ENCODE measurements around the gene RASSF6.
A peak's percentile ranks its signal among the peaks of the same experiment; 100 is the strongest.
"Not testable (repeated sequence)": the region's sequence is repeated elsewhere in the genome, so short reads cannot be mapped to it uniquely, and the experiment has no call there.

RASSF6 gene

DNA sequence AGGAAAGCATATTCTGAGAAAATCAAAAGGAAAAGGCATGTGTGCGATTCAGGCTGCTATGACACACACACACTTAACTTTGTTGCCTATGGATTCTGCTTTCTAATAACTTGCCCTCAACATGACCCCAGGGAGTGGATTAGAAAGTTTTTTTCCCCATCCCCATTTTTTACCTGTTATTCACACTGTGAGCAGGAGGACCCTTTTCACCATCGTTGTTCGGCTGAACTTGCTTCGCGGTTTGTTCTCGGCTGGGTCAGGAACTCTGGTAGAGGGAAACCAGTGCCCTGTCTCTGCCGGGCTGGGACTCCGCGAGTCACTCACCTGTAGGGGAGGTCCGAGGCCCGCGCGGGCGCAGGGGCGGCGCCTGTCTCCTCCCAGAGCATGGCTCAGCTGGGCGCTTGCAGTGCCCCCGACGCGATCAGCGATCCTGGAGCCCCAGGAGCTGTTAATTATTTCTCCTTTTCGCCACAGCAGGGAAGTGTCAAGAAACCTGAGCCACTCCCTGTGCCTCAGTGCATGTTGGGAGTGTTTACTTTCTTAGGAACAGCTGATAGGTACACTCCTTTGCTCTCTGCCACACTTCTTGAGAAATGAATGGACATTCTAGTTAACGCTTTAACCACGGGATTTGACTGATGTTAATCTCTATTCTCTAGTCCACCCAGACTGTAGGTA, at the start of gene RASSF6:
TSS of gene RASSF6 (minus strand) at position 322 of the 678 bp plus-strand sequence. CDS start 8,641 bp downstream, outside the sequence.
- peak; percentile 61 for ATAC-seq
- peaks cover 4% of the 10 kb centered on the region for H3K9me3 Mint-ChIP-seq
- no peak within 1 kb of the TSS for H3K4me3 Mint-ChIP-seq
- no peaks in the 10 kb centered on the region for H3K36me3 Mint-ChIP-seq
- no peak within 1 kb of the TSS for H3K27ac Mint-ChIP-seq
- no peak for DNase-seq (ENCODE audit: low spot score in 2 of 2)
- no peaks in the 10 kb centered on the region for H3K4me1 Mint-ChIP-seq

GRCh38 chr4:73669410-73670183, 49.4 kb upstream of the RASSF6 start:
- no peak for DNase-seq (ENCODE audit: low spot score in 2 of 2)
- no peaks in the 10 kb centered on the region for H3K4me1 Mint-ChIP-seq

GRCh38 chr4:73668782-73669201, 48.6 kb upstream of the RASSF6 start:
- DNase-seq (ENCODE audit: low spot score in 2 of 2), result no peak
- no peak overlapping the region for H3K27ac Mint-ChIP-seq
- no peak overlapping the region for H3K4me3 Mint-ChIP-seq

More at GRCh38 chr4:73669410-73670183, 49.4 kb upstream of the RASSF6 start:
- Mint-ChIP-seq H3K4me3 (no peak overlapping the region), H3K9me3 (peaks cover 2% of the 10 kb centered on the region), H3K27ac (no peak overlapping the region), H3K36me3 (no peaks in the 10 kb centered on the region)
- no peak for ATAC-seq

DNA sequence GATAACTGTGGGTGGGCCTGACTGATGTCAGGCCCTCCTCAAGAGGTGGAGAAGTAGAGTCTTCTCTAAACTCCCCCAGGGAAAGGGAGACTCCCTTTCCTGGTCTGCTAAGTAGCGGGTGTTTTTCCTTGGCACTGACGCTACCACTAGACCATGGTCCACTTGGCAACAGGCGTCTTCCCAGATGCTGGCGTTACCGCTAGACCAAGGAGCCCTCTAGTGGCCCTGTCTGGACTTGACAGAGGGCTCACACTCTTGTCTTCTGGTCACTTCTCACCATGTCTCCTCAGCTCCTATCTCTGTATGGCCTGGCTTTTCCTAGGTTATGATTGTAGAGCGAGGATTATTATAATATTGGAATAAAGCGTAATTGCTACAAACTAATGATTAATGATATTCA, 45.7 kb upstream of the RASSF6 start:
- not testable (repeated sequence) for DNase-seq (ENCODE audit: low spot score in 2 of 2); H3K4me3 Mint-ChIP-seq; H3K9me3 Mint-ChIP-seq; ATAC-seq; H3K36me3 Mint-ChIP-seq; H3K4me1 Mint-ChIP-seq; H3K27ac Mint-ChIP-seq

More at GRCh38 chr4:73668782-73669201, 48.6 kb upstream of the RASSF6 start:
- H3K36me3 Mint-ChIP-seq, result no peaks in the 10 kb centered on the region
- ATAC-seq, result no peak
- H3K9me3 Mint-ChIP-seq, result peaks cover 2% of the 10 kb centered on the region
- no peaks in the 10 kb centered on the region for H3K4me1 Mint-ChIP-seq

- no peak overlapping the region for H3K4me3 Mint-ChIP-seq
- ATAC-seq, result no peak
- no peak for DNase-seq (ENCODE audit: low spot score in 2 of 2)
- no peaks in the 10 kb centered on the region for H3K9me3 Mint-ChIP-seq
- no peak overlapping the region for H3K27ac Mint-ChIP-seq
- no peaks in the 10 kb centered on the region for H3K4me1 Mint-ChIP-seq
- no peaks in the 10 kb centered on the region for H3K36me3 Mint-ChIP-seq
Measured at GRCh38 chr4:73664470-73664869, 44.2 kb upstream of the RASSF6 start.

DNA sequence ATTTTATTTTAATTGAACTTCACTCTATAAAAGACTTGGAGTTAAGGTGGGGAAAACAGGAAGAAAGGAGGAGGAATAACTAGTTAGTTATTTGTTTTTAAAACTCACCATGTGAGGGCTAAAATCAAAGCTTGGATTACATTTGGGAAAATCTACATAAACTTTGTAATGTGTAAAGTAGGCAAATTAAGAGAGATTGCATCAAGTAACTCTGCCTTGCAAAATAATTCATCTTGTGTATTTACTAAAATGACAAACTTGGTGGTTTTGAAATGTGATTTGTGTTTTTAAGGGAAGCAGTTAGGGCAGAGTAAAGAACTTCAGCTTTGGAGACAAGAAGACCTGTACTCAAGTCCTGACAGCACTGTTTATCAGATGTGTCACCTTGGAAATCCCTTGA, 43.3 kb upstream of the RASSF6 start:
- Mint-ChIP-seq H3K9me3 (no peaks in the 10 kb centered on the region), H3K36me3 (no peaks in the 10 kb centered on the region), H3K27ac (no peak overlapping the region), H3K4me1 (no peaks in the 10 kb centered on the region), H3K4me3 (no peak overlapping the region)
- ATAC-seq (no peak), DNase-seq (ENCODE audit: low spot score in 2 of 2) (no peak)

DNA sequence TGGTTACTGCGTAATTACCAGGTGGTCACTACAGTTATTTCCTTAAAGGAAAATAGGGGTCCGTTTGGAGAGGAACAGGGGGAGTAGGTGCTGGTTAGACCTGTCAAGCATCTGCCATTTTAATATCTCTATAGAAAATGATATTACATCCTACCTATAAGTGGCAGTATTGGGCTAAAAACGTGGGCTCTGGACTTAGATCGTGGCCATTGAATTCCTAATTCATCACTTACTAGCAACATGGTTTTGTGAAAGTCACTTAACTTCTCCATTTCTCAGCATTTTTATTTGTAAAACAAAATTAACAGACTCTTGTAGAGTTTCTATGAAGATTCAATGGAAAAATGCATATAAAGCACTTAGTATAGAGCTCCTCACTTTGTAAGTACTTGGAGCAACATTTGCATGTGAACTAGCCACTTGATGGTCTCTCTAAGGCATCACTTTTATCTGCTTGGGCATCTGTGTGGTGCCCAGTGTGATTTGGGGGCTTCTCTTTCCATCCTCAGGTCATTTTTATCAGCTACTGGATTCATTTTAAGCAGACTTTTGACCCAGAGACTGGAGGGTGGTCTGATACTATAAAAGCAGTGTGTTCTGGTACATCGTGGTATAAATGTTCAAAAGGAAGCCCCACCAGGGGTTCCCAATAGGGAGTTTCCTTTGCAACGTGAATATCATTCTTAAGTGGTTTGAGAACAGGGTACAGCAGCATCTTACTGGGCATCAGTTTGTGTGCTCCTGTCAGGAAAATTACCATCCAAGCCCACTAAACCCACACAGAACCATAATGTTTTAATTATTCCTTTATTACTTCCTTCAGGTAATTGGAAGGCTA, 42.7 kb upstream of the RASSF6 start:
- H3K27ac Mint-ChIP-seq, result no peak overlapping the region
- no peak for ATAC-seq
- no peaks in the 10 kb centered on the region for H3K9me3 Mint-ChIP-seq
- no peaks in the 10 kb centered on the region for H3K4me1 Mint-ChIP-seq
- DNase-seq (ENCODE audit: low spot score in 2 of 2), result no peak
- no peak overlapping the region for H3K4me3 Mint-ChIP-seq
- H3K36me3 Mint-ChIP-seq, result no peaks in the 10 kb centered on the region

DNA sequence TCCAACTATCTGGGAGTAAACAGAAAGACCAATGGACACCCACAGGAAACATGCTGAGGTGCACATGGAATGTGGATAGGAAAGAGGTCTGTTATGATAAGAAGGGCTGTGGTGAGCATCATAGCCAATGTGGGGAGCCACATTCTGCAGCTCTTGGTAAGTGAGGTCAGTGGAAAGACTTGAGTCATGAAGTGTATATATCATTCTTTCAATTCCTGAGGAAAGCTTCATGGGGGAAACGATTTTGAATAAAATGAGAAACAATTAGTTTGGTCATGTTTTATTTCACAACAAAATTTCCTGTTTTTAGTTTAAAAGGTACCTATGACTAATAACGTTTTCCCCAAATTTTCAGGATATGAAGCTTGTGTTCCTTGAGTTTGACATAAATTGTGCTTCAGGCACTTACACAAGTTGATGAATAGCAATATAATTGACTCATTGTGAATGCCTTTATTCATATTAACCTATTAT, 41.4 kb upstream of the RASSF6 start:
- ATAC-seq, result no peak
- DNase-seq (ENCODE audit: low spot score in 2 of 2), result no peak
- Mint-ChIP-seq H3K4me3 (no peak overlapping the region), H3K27ac (no peak overlapping the region), H3K9me3 (no peaks in the 10 kb centered on the region), H3K36me3 (no peaks in the 10 kb centered on the region), H3K4me1 (no peaks in the 10 kb centered on the region)

DNA sequence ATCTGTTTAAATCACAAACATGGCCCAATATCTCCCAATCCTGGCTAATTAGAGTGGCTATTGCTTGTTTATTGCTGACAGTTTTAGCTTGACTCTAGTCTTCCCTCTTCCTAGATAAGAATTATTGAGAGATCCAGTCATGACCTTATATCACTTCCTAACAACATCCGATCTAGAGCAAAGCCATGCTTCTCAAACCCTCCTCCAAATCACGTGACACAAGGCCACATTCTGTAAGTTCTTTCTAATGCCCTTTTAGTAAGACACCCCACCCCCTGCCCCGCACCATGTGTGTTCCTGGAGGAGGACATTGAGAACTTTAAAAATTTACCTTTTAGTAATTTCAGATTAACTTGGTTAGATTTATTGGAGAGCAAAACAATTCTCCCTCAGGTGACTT, 40.6 kb upstream of the RASSF6 start:
- Mint-ChIP-seq H3K36me3 (no peaks in the 10 kb centered on the region), H3K4me1 (no peaks in the 10 kb centered on the region), H3K9me3 (no peaks in the 10 kb centered on the region), H3K4me3 (no peak overlapping the region), H3K27ac (no peak overlapping the region)
- ATAC-seq (no peak), DNase-seq (ENCODE audit: low spot score in 2 of 2) (no peak)

DNA sequence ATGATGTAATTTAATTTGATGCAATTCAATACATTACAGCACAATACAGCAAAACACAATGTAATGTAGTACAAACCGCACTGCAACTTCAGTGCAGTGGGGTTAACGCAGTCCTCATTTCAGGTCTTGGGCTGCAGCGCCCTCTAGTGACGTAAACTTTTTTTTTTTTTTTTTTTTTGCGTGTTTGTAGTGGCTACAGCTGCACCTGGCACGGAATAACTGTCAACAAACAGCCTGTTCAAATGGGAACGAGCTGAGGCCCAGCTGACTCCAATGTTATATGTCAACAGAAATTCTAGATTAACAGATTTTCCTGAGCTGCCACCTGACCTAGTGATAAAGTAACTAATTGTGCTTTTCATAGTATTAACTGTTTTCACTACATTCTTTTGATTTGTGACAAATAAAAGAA, 33.5 kb upstream of the RASSF6 start:
- no peaks in the 10 kb centered on the region for H3K36me3 Mint-ChIP-seq
- no peak overlapping the region for H3K4me3 Mint-ChIP-seq
- no peaks in the 10 kb centered on the region for H3K4me1 Mint-ChIP-seq
- peak; percentile 29 for ATAC-seq
- no peaks in the 10 kb centered on the region for H3K9me3 Mint-ChIP-seq
- no peak for DNase-seq (ENCODE audit: low spot score in 2 of 2)
- H3K27ac Mint-ChIP-seq, result no peak overlapping the region

DNA sequence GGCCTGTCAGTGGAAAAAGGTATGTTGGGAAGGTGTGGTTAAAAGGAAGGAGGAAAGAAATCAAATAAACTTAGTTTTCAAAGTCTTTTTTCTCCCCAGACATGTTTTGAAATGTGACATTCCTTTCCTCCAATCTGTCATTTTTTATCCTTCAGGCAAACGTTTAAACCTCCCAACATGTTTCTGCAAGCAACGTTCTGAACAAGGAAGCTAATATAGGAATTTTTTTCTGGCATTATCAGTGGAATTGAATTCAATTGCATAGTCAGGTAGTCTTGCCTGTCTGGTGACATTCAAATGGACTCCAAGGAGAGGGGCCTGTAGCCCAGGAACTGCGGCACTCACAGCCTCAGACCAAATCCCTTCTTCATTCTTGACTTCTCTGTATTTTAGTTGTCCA, 30.0 kb upstream of the RASSF6 start:
- no peaks in the 10 kb centered on the region for H3K36me3 Mint-ChIP-seq
- peaks cover 5% of the 10 kb centered on the region for H3K9me3 Mint-ChIP-seq
- no peaks in the 10 kb centered on the region for H3K4me1 Mint-ChIP-seq
- DNase-seq (ENCODE audit: low spot score in 2 of 2) (no peak), ATAC-seq (no peak)
- no peak overlapping the region for H3K27ac Mint-ChIP-seq
- H3K4me3 Mint-ChIP-seq, result no peak overlapping the region

- peaks cover 12% of the 10 kb centered on the region for H3K9me3 Mint-ChIP-seq
- no peak for ATAC-seq
- H3K27ac Mint-ChIP-seq, result no peak overlapping the region
- H3K36me3 Mint-ChIP-seq, result no peaks in the 10 kb centered on the region
- no peak for DNase-seq (ENCODE audit: low spot score in 2 of 2)
- no peak overlapping the region for H3K4me3 Mint-ChIP-seq
- H3K4me1 Mint-ChIP-seq, result no peaks in the 10 kb centered on the region
Measured at GRCh38 chr4:73648478-73648877, 28.2 kb upstream of the RASSF6 start.

DNA sequence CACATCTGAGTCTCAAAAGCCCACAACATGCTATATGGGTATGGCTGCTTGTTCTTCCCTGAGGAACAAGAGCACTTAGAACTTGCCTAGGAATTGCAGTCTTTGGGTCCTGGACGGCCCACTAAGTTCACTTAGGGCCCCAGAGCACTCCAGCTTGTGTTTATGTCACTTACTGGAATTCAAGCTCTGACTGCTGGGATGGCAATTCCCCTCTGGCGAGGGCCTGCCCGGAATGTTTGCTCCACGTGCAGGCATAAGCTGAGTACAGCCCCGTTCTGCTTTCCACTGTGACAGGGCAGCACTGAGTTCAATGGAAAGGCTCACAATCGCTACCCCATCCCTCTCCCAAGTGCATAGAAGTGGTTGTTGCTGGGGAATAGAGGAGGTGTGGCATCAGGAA, 25.9 kb upstream of the RASSF6 start:
- no peak overlapping the region for H3K4me3 Mint-ChIP-seq
- ATAC-seq (no peak), DNase-seq (ENCODE audit: low spot score in 2 of 2) (no peak)
- H3K36me3 Mint-ChIP-seq, result no peaks in the 10 kb centered on the region
- H3K9me3 Mint-ChIP-seq, result peaks cover 12% of the 10 kb centered on the region
- no peaks in the 10 kb centered on the region for H3K4me1 Mint-ChIP-seq
- no peak overlapping the region for H3K27ac Mint-ChIP-seq

DNA sequence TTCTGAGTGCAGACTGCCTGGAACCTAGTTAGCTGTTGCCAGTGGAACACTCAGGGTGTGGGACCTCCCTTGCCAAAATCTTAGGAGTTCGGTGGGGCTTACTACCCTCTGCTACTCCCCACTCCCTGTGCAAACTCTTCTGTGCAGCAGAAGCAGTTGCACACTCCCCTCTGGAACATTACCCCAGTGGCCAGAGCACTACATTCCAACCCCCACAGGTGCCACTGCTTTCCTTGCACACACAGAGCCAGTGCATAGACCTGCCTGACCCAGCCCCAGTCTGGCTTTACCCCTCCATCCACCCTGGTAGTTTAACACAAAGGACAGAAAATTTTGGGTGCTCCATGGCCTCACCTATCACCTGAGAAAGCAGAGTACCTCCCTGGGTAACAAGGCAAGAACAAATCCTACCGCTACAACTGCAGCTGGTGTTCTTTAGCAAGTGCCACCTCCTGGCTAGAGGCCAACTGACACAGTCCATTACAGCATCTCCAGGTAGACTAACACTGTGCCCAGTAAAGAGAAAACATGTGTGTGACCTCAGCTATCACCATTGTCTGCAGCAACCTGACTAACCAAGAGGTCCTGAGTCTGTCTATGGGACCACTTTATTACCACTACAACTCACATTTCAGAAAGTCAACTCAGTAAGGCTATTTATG, 11.5 kb upstream of the RASSF6 start:
- H3K9me3 Mint-ChIP-seq, result peaks cover 7% of the 10 kb centered on the region
- no peaks in the 10 kb centered on the region for H3K36me3 Mint-ChIP-seq
- no peak overlapping the region for H3K4me3 Mint-ChIP-seq
- ATAC-seq (no peak), DNase-seq (ENCODE audit: low spot score in 2 of 2) (no peak)
- H3K4me1 Mint-ChIP-seq, result no peaks in the 10 kb centered on the region
- no peak overlapping the region for H3K27ac Mint-ChIP-seq

GRCh38 chr4:73628834-73629233, 8.6 kb upstream of the RASSF6 start:
- not testable (repeated sequence) for DNase-seq (ENCODE audit: low spot score in 2 of 2); H3K4me3 Mint-ChIP-seq; ATAC-seq; H3K4me1 Mint-ChIP-seq; H3K36me3 Mint-ChIP-seq; H3K9me3 Mint-ChIP-seq; H3K27ac Mint-ChIP-seq

Measured in stimulated activated effector memory CD8-positive, alpha-beta T cell treated with anti-CD3 and anti-CD28 coated beads, Interleukin-12 subunit alpha, Interleukin-12 subunit beta, amount 100 ng/mL, for 72 hours (primary cell).